Uterus (tissue), 2 donors: ENCODE results near the gene COPE.

Experiments used
- CTCF ChIP-seq, 4 experiments: fragments of 200-600 bp in 2 of 4; fragments of 450-650 bp in 2 of 4; sonication (generic) in 2 of 4; IDR thresholded peaks; one replicate each; pipeline ENCODE4 v1.5.1; 2016 to 2019; ENCODE audit warnings: antibody characterized with exemption in 4 of 4, mild to moderate bottlenecking in 2 of 4, moderate library complexity in 1 of 4
- POLR2A ChIP-seq, 2 donors: fragments of 450-650 bp; IDR thresholded peaks; one replicate each; pipeline ENCODE4 v1.6.1; 2016; ENCODE audit warnings: antibody characterized with exemption in 2 of 2, mild to moderate bottlenecking in 1 of 2, moderate library complexity in 1 of 2

- TF ChIP-seq CTCF (IDR thresholded peaks at IDR 0.05) (no peak), POLR2A (IDR thresholded peaks at IDR 0.05) (no peak)
Observed at GRCh38 chr19:18921593-18921992, 2.4 kb upstream of the COPE start.
